KOPT-K1 (cell line): Measurements from ENCODE around the gene GRPR.

Experiments
- H3K27ac ChIP-seq: fragments of 200-600 bp; sonication (generic); 2 replicates; pipeline ENCODE4 v1.5.1; 2016; ENCODE audit warnings: antibody characterized with exemption, mild to moderate bottlenecking, low read depth, low read length; ENCODE audit not compliant: poor library complexity, severe bottlenecking
- H3K36me3 ChIP-seq: fragments of 200-600 bp; sonication (generic); 2 replicates; pipeline ENCODE4 v1.5.1; 2017; ENCODE audit warnings: antibody characterized with exemption, mild to moderate bottlenecking, low read length, moderate library complexity; ENCODE audit not compliant: insufficient read depth
- H3K9me3 ChIP-seq: fragments of 200-600 bp; sonication (generic); 2 replicates; pipeline ENCODE4 v1.5.1; 2017; ENCODE audit warnings: antibody characterized with exemption, low read length, mild to moderate bottlenecking; ENCODE audit not compliant: insufficient read depth, poor library complexity, severe bottlenecking

Gene GRPR

DNA sequence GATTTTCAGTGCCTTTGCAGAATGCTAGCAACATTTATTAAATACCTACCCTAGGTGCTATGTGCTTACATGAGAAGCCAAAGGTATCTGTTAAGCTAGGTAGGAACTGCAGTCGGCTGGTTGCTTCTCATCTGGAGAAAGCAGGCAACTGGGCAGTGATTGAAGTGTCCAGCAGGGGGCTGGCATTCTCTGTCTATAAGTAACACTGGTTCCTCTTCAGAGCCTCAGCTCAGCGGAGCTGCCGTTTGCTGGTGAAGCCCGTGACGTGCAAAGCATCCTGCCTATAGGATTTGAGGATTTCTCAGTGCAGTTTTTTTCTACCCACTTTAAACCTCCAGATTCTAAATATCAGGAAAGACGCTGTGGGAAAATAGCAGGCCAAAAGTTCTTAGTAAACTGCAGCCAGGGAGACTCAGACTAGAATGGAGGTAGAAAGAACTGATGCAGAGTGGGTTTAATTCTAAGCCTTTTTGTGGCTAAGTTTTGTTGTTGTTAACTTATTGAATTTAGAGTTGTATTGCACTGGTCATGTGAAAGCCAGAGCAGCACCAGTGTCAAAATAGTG, at the start of gene GRPR:
GRPR (plus strand) TSS at position 344 of the 565 bp plus-strand sequence. CDS start 389 bp downstream, outside the sequence.
- Histone ChIP-seq H3K27ac (no peak within 1 kb of the TSS), H3K36me3 (no peaks in the 10 kb centered on the region), H3K9me3 (no peaks in the 10 kb centered on the region)

GRCh38 chrX:16075087-16075486, 48.3 kb upstream of the GRPR start:
- no peak overlapping the region for H3K27ac ChIP-seq
- no peaks in the 10 kb centered on the region for H3K36me3 ChIP-seq
- no peaks in the 10 kb centered on the region for H3K9me3 ChIP-seq

GRCh38 chrX:16076834-16077233, 46.5 kb upstream of the GRPR start:
- H3K27ac ChIP-seq: no peak overlapping the region

DNA sequence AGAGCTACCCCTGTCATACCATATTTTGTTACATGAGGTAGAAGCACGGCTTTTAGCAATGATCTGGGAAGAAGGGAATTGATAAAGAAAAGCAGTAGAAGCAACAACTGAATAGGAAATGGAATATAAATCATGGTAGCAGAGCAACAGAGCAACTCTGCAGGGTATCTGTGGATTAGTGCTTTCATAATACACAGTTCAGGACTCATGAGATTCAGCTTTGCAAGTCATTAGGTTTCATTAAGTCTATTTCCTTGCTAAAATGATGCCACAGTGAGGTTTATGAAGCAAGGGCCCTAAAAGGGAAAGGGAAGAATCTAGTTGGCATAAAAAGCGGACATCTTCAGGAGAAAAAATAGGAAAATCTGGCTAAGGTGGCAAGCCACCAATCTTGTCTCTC, 45.6 kb upstream of the GRPR start:
- Histone ChIP-seq H3K27ac (no peak overlapping the region), H3K36me3 (no peaks in the 10 kb centered on the region), H3K9me3 (no peaks in the 10 kb centered on the region)

More at GRCh38 chrX:16076834-16077233, 46.5 kb upstream of the GRPR start:
- Histone ChIP-seq H3K36me3 (no peaks in the 10 kb centered on the region), H3K9me3 (no peaks in the 10 kb centered on the region)

DNA sequence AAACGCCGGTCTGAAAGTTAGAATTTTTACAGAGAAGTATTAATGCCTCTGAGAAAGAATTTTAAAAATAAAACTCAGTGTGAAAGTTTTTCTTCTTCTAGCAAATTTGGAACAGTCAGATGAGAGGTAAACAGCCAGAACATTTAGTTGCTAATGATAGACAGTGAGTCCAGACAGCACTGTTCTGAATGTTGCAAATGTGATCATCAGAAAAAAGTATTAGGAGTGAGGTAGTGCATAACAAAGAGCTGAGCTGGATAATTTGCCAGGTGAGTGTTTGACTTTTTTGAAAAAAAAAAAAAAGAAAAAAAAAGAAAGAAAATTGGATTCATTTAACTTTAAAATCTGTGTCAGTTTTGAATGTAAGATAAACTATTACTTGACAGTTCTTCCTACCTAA, 42.0 kb upstream of the GRPR start:
- H3K27ac ChIP-seq: no peak overlapping the region
- no peaks in the 10 kb centered on the region for H3K36me3 ChIP-seq
- no peaks in the 10 kb centered on the region for H3K9me3 ChIP-seq

- Histone ChIP-seq H3K9me3 (no peaks in the 10 kb centered on the region), H3K36me3 (no peaks in the 10 kb centered on the region), H3K27ac (no peak overlapping the region)
These were observed 40.8 kb upstream of the GRPR start for GRCh38 chrX:16082470-16083085.

- no peak overlapping the region for H3K27ac ChIP-seq
- no peaks in the 10 kb centered on the region for H3K9me3 ChIP-seq
These were observed 36.3 kb upstream of the GRPR start for GRCh38 chrX:16087076-16087475.

GRCh38 chrX:16089086-16089485, 34.3 kb upstream of the GRPR start:
- H3K9me3 ChIP-seq: no peaks in the 10 kb centered on the region
- no peaks in the 10 kb centered on the region for H3K36me3 ChIP-seq
- no peak overlapping the region for H3K27ac ChIP-seq

More at GRCh38 chrX:16087076-16087475, 36.3 kb upstream of the GRPR start:
- no peaks in the 10 kb centered on the region for H3K36me3 ChIP-seq

GRCh38 chrX:16096141-16096540, 27.2 kb upstream of the GRPR start:
- Histone ChIP-seq H3K27ac (no peak overlapping the region), H3K9me3 (no peaks in the 10 kb centered on the region), H3K36me3 (no peaks in the 10 kb centered on the region)

DNA sequence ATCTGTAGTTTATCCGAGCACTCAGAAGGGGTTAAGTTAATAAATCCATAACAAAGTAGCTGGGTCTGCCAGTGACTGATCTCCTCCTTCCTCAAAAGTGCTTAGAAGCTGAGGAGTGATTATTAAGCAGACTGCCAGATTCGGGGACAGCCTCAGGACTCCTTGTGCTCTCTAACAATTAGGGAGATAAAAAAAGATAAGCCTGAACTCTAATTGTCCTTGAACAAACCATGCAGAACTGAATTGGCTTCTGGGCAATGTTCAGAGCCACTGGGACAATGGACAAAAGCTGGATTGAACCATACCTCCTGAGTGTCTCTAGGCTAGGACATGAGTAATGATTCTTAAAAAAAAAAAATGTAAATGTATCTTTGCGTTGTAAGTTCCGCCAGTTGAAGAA, 22.7 kb upstream of the GRPR start:
- Histone ChIP-seq H3K9me3 (no peaks in the 10 kb centered on the region), H3K36me3 (no peaks in the 10 kb centered on the region), H3K27ac (no peak overlapping the region)

GRCh38 chrX:16101581-16101980, 21.8 kb upstream of the GRPR start:
- no peaks in the 10 kb centered on the region for H3K36me3 ChIP-seq
- H3K27ac ChIP-seq: no peak overlapping the region
- no peaks in the 10 kb centered on the region for H3K9me3 ChIP-seq

DNA sequence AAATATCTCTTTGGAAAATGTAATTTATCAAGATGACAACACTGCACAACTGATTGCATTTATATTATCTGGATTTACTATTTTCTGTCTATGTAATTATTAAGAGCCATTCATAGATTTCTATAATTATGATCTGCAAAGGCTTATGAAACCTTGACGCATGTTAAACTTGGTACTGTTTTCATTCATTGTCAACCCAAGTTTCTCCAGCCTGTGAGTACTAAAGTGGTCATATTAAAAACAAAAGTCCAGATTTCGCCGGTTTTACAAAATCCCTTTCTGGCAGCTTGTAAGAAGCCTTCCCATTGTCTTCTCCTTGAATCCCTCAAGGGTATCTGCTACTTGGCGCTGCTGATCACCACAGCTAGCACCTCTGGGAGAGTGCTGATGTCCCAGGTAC, 19.7 kb upstream of the GRPR start:
- Histone ChIP-seq H3K36me3 (no peaks in the 10 kb centered on the region), H3K27ac (no peak overlapping the region), H3K9me3 (no peaks in the 10 kb centered on the region)

DNA sequence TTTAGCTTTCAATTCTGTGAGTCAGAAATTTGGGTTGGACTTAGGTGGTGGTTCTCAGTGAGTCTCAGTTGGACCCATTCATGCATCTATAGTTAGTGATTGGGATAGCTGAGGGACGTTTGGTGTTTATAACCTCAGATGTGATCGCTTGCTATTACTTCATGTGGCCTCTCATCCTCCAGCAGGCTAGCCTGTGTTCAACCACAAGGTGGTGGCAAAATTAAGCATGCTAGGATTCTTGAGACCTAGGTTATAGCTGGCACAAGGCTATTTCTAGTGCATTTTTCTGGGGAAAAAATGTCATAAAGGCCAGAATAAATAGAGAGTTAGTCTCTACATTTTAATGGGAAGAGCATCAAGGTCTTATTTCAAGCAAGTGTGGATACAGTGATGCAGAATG, 10.9 kb upstream of the GRPR start:
- no peaks in the 10 kb centered on the region for H3K9me3 ChIP-seq
- no peaks in the 10 kb centered on the region for H3K36me3 ChIP-seq
- H3K27ac ChIP-seq: no peak overlapping the region

GRCh38 chrX:16113978-16114565, 9.3 kb upstream of the GRPR start:
- Histone ChIP-seq H3K36me3 (no peaks in the 10 kb centered on the region), H3K9me3 (no peaks in the 10 kb centered on the region), H3K27ac (no peak overlapping the region)

GRCh38 chrX:16114611-16115010, 8.8 kb upstream of the GRPR start:
- Histone ChIP-seq H3K36me3 (no peaks in the 10 kb centered on the region), H3K27ac (no peak overlapping the region), H3K9me3 (no peaks in the 10 kb centered on the region)
